Coronary artery (tissue), 2 donors: ENCODE results near the gene TRIM17.

Experiments used
- DNase-seq: peaks from one replicate; pipeline ENCODE4 v3.0.0-alpha.2; 2017; ENCODE audit warnings: low spot score
- H3K27ac ChIP-seq, 2 donors: fragments of 200-600 bp; sonication (generic); one replicate each; pipeline ENCODE4 v1.5.1; 2016 to 2019
- H3K4me3 ChIP-seq: fragments of 200-600 bp; sonication (generic); 2 replicates; pipeline ENCODE4 v1.5.1; 2016; ENCODE audit warnings: mild to moderate bottlenecking, moderate library complexity
- TF ChIP-seq, protein P1 (sequence below): fragments of 200-600 bp; sonication (generic); IDR thresholded peaks from one replicate; pipeline ENCODE4 v1.5.1; 2019; ENCODE audit warnings: antibody characterized with exemption

Gene TRIM17

DNA sequence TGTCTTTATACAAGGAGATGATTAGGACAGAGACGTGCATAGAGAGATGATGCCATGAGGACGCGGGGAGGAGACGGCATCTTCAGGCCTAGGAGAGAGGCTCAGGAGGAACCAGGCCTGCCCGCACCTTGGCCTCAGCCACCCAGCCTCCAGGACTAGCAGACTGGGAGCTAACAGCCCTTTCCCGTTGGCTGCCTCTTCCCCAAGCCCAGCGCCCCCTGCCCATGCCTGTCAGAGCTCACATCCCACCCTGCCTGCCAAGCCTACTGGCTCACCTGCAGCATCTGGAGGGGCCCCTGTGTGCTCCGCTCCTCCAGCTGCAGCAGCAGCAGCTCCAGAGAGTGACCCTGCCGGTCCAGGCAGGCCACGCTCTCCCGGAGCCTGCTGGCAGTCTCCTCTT is 6.0 kb downstream of the TRIM17 start:
- Histone ChIP-seq H3K4me3 (no peak overlapping the region), H3K27ac (peak overlapping the region in 1 of 2 donors; percentile 56)
- TF ChIP-seq, protein P1, sequence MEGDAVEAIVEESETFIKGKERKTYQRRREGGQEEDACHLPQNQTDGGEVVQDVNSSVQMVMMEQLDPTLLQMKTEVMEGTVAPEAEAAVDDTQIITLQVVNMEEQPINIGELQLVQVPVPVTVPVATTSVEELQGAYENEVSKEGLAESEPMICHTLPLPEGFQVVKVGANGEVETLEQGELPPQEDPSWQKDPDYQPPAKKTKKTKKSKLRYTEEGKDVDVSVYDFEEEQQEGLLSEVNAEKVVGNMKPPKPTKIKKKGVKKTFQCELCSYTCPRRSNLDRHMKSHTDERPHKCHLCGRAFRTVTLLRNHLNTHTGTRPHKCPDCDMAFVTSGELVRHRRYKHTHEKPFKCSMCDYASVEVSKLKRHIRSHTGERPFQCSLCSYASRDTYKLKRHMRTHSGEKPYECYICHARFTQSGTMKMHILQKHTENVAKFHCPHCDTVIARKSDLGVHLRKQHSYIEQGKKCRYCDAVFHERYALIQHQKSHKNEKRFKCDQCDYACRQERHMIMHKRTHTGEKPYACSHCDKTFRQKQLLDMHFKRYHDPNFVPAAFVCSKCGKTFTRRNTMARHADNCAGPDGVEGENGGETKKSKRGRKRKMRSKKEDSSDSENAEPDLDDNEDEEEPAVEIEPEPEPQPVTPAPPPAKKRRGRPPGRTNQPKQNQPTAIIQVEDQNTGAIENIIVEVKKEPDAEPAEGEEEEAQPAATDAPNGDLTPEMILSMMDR: no peak
- no peak for DNase-seq

DNA sequence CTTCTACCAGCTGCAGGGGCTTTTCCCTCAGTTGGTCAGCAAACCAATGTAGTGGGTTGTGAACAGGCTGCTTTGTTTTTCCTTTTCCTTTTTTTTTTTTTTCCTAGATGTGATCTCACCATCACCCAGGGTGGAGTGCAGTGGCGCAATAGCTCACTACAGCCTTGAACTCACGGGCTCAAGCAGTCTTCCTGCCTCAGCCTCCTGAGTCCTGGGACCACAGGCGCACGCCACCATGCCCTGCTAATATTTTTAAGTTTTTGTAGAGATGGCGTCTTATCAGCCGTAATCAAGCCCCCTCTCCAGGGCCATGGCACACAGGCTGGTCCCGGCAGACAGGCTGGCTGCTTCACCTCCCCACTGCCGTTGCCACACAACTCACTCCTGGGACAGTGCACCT is 6.6 kb downstream of the TRIM17 start:
- no peak for DNase-seq
- Histone ChIP-seq H3K27ac (peak overlapping the region in 1 of 2 donors; percentile 62), H3K4me3 (no peak overlapping the region)
- TF ChIP-seq, protein P1: no peak

DNA sequence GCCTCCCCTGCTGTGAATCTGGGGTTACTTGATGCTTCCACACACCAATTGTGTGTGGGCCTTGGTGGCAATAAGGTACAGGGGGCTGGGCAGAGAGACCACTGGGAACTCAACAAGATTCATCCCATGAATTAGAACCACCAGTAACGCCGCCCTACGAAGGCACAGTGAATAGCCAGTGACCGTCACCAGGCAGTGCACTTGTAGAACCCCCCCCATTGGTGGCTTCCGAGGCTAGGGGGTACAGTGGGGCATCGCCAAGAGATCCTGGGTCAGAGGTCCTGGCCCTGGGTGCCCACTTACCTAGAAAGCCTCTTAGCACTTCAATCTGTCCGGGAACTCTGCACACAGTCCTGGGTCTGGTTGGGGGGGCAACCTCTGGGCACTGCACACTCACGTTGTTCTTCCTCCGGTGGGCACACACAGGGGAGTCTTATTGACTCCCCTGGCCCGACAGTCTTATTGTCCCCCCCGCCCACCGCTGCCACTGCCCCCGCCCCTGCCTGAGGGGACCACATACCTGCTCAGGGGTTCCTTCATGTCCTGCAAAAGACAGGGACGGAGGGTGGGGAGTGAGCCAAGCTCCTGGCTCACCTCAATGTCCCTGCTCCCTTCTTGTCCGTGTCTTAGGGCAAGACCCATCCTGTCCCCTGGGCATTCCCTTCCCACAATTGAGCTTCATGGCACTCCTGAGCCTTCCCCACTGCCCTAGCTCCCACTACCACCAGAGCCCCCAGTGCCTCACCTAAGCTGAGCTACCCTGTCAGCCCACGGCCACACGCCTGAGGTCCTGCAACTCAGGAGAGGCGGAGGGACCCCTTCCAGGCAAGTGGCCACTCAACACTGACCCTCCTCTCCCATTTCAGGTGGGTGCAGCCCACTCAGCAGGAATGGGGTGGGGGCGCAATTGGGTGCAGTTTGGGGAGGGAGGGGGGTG is 7.5 kb downstream of the TRIM17 start:
- DNase-seq: no peak
- Histone ChIP-seq H3K27ac (peak overlapping the region in 1 of 2 donors; percentile 62), H3K4me3 (no peak overlapping the region)
- TF ChIP-seq, protein P1: no peak

DNA sequence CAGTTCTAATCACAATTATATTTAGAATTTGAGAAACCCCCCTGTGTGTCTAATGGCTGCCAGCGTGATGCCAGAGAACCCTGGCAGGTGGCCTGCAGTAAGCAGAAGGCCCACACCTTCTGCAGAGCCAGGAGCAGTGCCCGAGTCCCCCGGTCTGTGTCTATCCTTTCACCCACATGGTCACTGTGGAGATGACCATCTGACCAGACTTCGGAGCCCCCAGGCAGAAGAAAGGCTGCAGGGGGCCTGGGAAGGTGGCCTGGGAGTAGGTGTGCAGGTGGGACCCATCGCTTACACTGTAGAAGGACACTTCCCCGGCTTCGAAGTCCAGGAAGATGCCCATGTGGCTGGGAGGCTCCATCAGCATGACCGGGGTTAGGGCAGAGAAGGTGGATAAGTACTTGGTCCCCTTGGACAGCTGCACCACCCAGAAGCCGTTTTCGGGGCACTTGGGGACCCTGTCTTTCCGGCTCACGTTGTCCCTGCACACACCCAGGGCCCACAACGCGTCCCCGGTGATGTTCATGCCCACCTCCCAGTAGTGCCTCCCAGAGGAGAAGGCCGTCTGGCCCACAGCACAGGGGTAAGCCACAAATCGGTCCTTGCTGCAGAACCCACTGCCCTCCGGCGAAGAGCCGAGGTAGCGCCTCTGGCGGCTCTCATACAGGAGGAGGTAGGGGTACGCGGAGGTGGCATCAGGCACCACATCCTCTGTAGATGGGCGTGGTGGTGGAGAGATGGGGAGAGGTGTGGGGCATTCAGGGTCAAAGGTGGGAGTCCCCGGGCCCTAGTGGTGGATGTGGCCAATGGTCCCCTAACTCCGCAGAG is 8.4 kb downstream of the TRIM17 start:
- TF ChIP-seq, protein P1: no peak
- DNase-seq: peak; percentile 66
- Histone ChIP-seq H3K4me3 (peak overlapping the region; percentile 86), H3K27ac (peak overlapping the region in 1 of 2 donors; percentile 89)

GRCh38 chr1:228407106-228408040 is 9.3 kb downstream of the TRIM17 start:
- Histone ChIP-seq H3K27ac (peak overlapping the region; percentile 24 to 89), H3K4me3 (peak overlapping the region; percentile 86)
- TF ChIP-seq, protein P1: no peak
- DNase-seq: no peak

GRCh38 chr1:228405979-228406228 is 10.8 kb downstream of the TRIM17 start:
- Histone ChIP-seq H3K4me3 (peak overlapping the region; percentile 86), H3K27ac (peak overlapping the region; percentile 46 to 89)
- TF ChIP-seq, protein P1: no peak
- DNase-seq: no peak
